B cell (primary cell): ENCODE data around the gene TMSB4X. TPM values are rescaled to one million over a fixed set of nuclear protein-coding genes. Genes with fewer than 3 reads are reported as not detected.
A peak's percentile ranks its signal among the peaks of the same experiment; 100 is the strongest.

ENCODE experiments used
- ATAC-seq: fragments of 200-7000 bp; cut with Tn5 transposase; one replicate; pipeline ENCODE4 v1.10.0; 2021; ENCODE audit warnings: low read depth, mild to moderate bottlenecking, moderate number of reproducible peaks, moderate library complexity
- CTCF ChIA-PET: fragments of 350-600 bp; sonication (Branson Sonifier 250); formaldehyde crosslinking; loops from one replicate; lab custom pipeline; 2021; ENCODE audit warnings: antibody characterized with exemption, inconsistent platforms; lab: Charles Lee
- POLR2A ChIA-PET: fragments of 350-600 bp; sonication (Branson Sonifier 250); formaldehyde crosslinking; loops from one replicate; lab custom pipeline; 2021; ENCODE audit warnings: antibody characterized with exemption; lab: Charles Lee
- DNase-seq: peaks from one replicate; pipeline ENCODE4 v3.0.0; 2013
- H2AFZ ChIP-seq: 2 replicates; pipeline ENCODE4 v1.6.1; 2012; ENCODE audit warnings: mild to moderate bottlenecking, low read depth, low read length; ENCODE audit not compliant: insufficient read depth, poor library complexity, severe bottlenecking
- H3K27ac ChIP-seq, 2 donors: 1 replicate in 1 of 2; 2 replicates in 1 of 2; pipeline ENCODE4 v1.5.1; 2012 to 2013; ENCODE audit warnings: low read length in 2 of 2, mild to moderate bottlenecking in 2 of 2, moderate library complexity in 1 of 2
- H3K27me3 ChIP-seq, 4 experiments: fragments of 200-600 bp in 1 of 4; sonication (generic) in 1 of 4; replicated peaks in 1 of 4; 1 replicate in 2 of 4; 2 replicates in 2 of 4; pipeline versions ENCODE4 v1.6.1 to v1.7.0; 2013 to 2016; ENCODE audit warnings: low read length in 3 of 4, mild to moderate bottlenecking in 2 of 4, mixed read lengths in 1 of 4, moderate library complexity in 1 of 4; ENCODE audit not compliant: insufficient read depth in 4 of 4, control insufficient read depth in 3 of 4; ENCODE audit errors: control extremely low read depth in 1 of 4
- H3K36me3 ChIP-seq, 2 experiments: replicated peaks in 1 of 2; 1 replicate in 1 of 2; 2 replicates in 1 of 2; pipeline versions ENCODE4 v1.6.1 to v1.7.1; 2013; ENCODE audit warnings: low read length in 1 of 2; ENCODE audit not compliant: insufficient read depth in 2 of 2, control insufficient read depth in 1 of 2; ENCODE audit errors: control extremely low read depth in 1 of 2, extremely low read depth in 1 of 2
- H3K4me1 ChIP-seq, 2 donors: fragments of 200-600 bp in 1 of 2; sonication (generic) in 1 of 2; 1 replicate in 1 of 2; 2 replicates in 1 of 2; pipeline versions ENCODE4 v1.5.1 to v1.6.1; 2013 to 2017; ENCODE audit warnings: low read length in 2 of 2; ENCODE audit not compliant: control insufficient read depth in 2 of 2, insufficient read depth in 2 of 2
- H3K4me2 ChIP-seq: replicated peaks from 2 replicates; pipeline ENCODE3; 2012; ENCODE audit warnings: mild to moderate bottlenecking, low read depth, low read length; ENCODE audit not compliant: poor library complexity, severe bottlenecking
- H3K4me3 ChIP-seq, 5 experiments: fragments of 200-600 bp in 1 of 5; sonication (generic) in 1 of 5; 1 replicate in 3 of 5; 2 replicates in 2 of 5; pipeline versions ENCODE4 v1.5.1 to v1.7.0; 2011 to 2016; ENCODE audit warnings: low read length in 4 of 5, mild to moderate bottlenecking in 4 of 5, low read depth in 2 of 5, control low read depth in 1 of 5, moderate library complexity in 1 of 5; ENCODE audit not compliant: insufficient read depth in 1 of 5; ENCODE audit errors: control extremely low read depth in 1 of 5, extremely low read depth in 1 of 5
- H3K79me2 ChIP-seq: fragments of 200-600 bp; sonication (generic); one replicate; pipeline ENCODE4 v1.6.0; 2016; ENCODE audit warnings: low read length; ENCODE audit not compliant: control insufficient read depth, insufficient read depth
- H3K9ac ChIP-seq: fragments of 200-600 bp; sonication (generic); 2 replicates; pipeline ENCODE4 v1.6.1; 2017; ENCODE audit warnings: mild to moderate bottlenecking, low read length, moderate library complexity
- H3K9me3 ChIP-seq, 3 donors: one replicate each; pipeline versions ENCODE4 v1.6.1 to v1.7.1; 2013; ENCODE audit warnings: low read length in 2 of 3; ENCODE audit not compliant: control insufficient read depth in 2 of 3, insufficient read depth in 1 of 3; ENCODE audit errors: control extremely low read depth in 1 of 3
- H4K20me1 ChIP-seq: 2 replicates; pipeline ENCODE4 v1.6.0; 2012; ENCODE audit warnings: mild to moderate bottlenecking, low read length; ENCODE audit not compliant: insufficient read depth, control insufficient read depth, poor library complexity, severe bottlenecking
- H3K27ac Mint-ChIP-seq: one replicate; pipeline ENCODE4 v1.8.0; 2021; ENCODE audit warnings: mixed read lengths
- H3K27me3 Mint-ChIP-seq: one replicate; pipeline ENCODE4 v1.8.0; 2021; ENCODE audit warnings: mixed read lengths
- H3K4me1 Mint-ChIP-seq: one replicate; pipeline ENCODE4 v1.8.0; 2021; ENCODE audit warnings: mixed read lengths
- H3K4me3 Mint-ChIP-seq: one replicate; pipeline ENCODE4 v1.8.0; 2021; ENCODE audit warnings: mixed read lengths
- H3K9me3 Mint-ChIP-seq: one replicate; pipeline ENCODE4 v1.8.0; 2022; ENCODE audit warnings: mixed read lengths; ENCODE audit not compliant: insufficient read depth
- CTCF ChIP-seq: fragments of 200-600 bp; IDR thresholded peaks from one replicate; pipeline ENCODE4 v1.8.0; 2022; ENCODE audit warnings: antibody characterized with exemption, mild to moderate bottlenecking
- EZH2 ChIP-seq: IDR thresholded peaks from 2 replicates; pipeline ENCODE4 v1.6.1; 2012; ENCODE audit warnings: borderline replicate concordance, low read depth, mild to moderate bottlenecking, moderate library complexity, low read length; ENCODE audit not compliant: insufficient read depth, poor library complexity, severe bottlenecking
- WGBS: methylation state at CpG from one replicate; pipeline ENCODE4 v1.1.5; 2013; ENCODE audit warnings: missing lambda C conversion rate; ENCODE audit not compliant: insufficient coverage; 5-methylcytosine and 5-hydroxymethylcytosine counted together
- intact Hi-C: fragments of 100-400 bp; cut with micrococcal nuclease; formaldehyde crosslinking; loops from one replicate; pipeline ENCODE4 v1.10.0; 2022
- polyA plus RNA-seq: library from polyadenylated mRNA; depleted of rRNA; stranded (reverse); fragments of >200 nt; gene quantifications from 2 replicates; pipeline ENCODE4 v1.2.3, GENCODE V29; 2012
- total RNA-seq, 2 donors: library from RNA; stranded (reverse); fragments of 120-200 nt in 1 of 2; gene quantifications; 1 replicate in 1 of 2; 2 replicates in 1 of 2; pipeline versions ENCODE4 v1.2.3 to v1.2.4, GENCODE V29; 2013 to 2022

The TMSB4X gene
- total and polyA plus RNA-seq, 2 donors (not counting 1 experiment from before 2014, with no cell fraction given) = 2,550 to 4,850 TPM

GRCh38 chrX:12999422-12999821, 24.5 kb downstream of the TMSB4X start:
- no peak for TF ChIP-seq EZH2
- no peak for TF ChIP-seq CTCF
- H3K27ac ChIP-seq = peak overlapping the region; percentile 76 to 80
- H3K4me3 ChIP-seq = peak overlapping the region in 3 of 5 experiments; percentile 7 to 40 (median 18)
- Mint-ChIP-seq H3K27ac (peak overlapping the region; percentile 95), H3K27me3 (no peaks in the 10 kb centered on the region), H3K9me3 (no peaks in the 10 kb centered on the region), H3K4me3 (peak overlapping the region; percentile 84), H3K4me1 (peaks cover 54% of the 10 kb centered on the region)
- no peaks in the 10 kb centered on the region for H3K36me3 ChIP-seq
- ATAC-seq = peak; percentile 26
- ChIA-PET CTCF (interaction anchor here (0.6 to 4.6 kb wide), 8 partner anchors 13 to 488 kb away, joined by 3 to 21 read pairs (median 4); no protein-coding TSS in a partner anchor), POLR2A (interaction anchor here (0.9 to 1.3 kb wide), 5 partner anchors 21 to 88 kb away, joined by 3 to 6 read pairs (median 4); no protein-coding TSS in a partner anchor)
- peak overlapping the region; percentile 43 for H2AFZ ChIP-seq
- no peaks in the 10 kb centered on the region for H3K27me3 ChIP-seq
- DNase-seq = peak; percentile 40
- H3K4me1 ChIP-seq = peaks cover 55 to 60% of the 10 kb centered on the region in 2 donors
- H4K20me1 ChIP-seq = no peaks in the 10 kb centered on the region
- H3K9ac ChIP-seq = peak overlapping the region; percentile 44
- 0% methylated on average over 2 of the region's 9 CpGs for WGBS
- no peaks in the 10 kb centered on the region for H3K9me3 ChIP-seq
- no peaks in the 10 kb centered on the region for H3K79me2 ChIP-seq
- H3K4me2 ChIP-seq = peak overlapping the region; percentile 73
- intact Hi-C loops = no loop called here

- DNase-seq (peak; percentile 79), ATAC-seq (peak; percentile 72)
- intact Hi-C loops = loop anchor here (1.0 to 2.0 kb wide), 4 partner anchors 22 to 87 kb away; no protein-coding TSS in a partner anchor
- peaks cover 64% of the 10 kb centered on the region for H3K4me1 Mint-ChIP-seq
- peak overlapping the region; percentile 84 for H3K4me3 Mint-ChIP-seq
- Histone ChIP-seq H3K4me3 (peak overlapping the region in 4 of 5 experiments; percentile 3 to 40 (median 10)), H2AFZ (no peak overlapping the region), H3K9me3 (no peaks in the 10 kb centered on the region), H4K20me1 (no peaks in the 10 kb centered on the region), H3K4me2 (peak overlapping the region; percentile 73), H3K4me1 (peaks cover 64 to 69% of the 10 kb centered on the region in 2 donors), H3K27me3 (no peaks in the 10 kb centered on the region), H3K36me3 (no peaks in the 10 kb centered on the region), H3K27ac (peak overlapping the region; percentile 76 to 80), H3K79me2 (no peaks in the 10 kb centered on the region), H3K9ac (peak overlapping the region; percentile 44)
- no CpG with 5 or more reads among the region's 8 CpGs for WGBS
- TF ChIP-seq CTCF (no peak), EZH2 (no peak)
- CTCF ChIA-PET = interaction anchor here (2.8 to 4.6 kb wide), 5 partner anchors 22 to 91 kb away, joined by 14 to 21 read pairs (median 20); partner anchors contain the start of gene TMSB4X
- H3K27me3 Mint-ChIP-seq = no peaks in the 10 kb centered on the region
- POLR2A ChIA-PET = interaction anchor here (0.8 to 1.3 kb wide), 4 partner anchors 10 to 87 kb away, joined by 3 to 6 read pairs (median 4); no protein-coding TSS in a partner anchor
- peak overlapping the region; percentile 95 for H3K27ac Mint-ChIP-seq
- H3K9me3 Mint-ChIP-seq = no peaks in the 10 kb centered on the region
Measured at GRCh38 chrX:13000301-13000811, 25.4 kb downstream of the TMSB4X start.
